Gastrocnemius medialis (tissue), 4 donors: ENCODE results near the gene CATSPER1. TPM values are rescaled to one million over a fixed set of nuclear protein-coding genes. Genes with fewer than 3 reads are reported as not detected.

Experiments
- ATAC-seq, 2 donors: fragments of 150-250 bp; one replicate each; pipeline ENCODE4 v1.9.1; 2016
- DNase-seq, 2 donors: peaks; one replicate each; pipeline ENCODE4 v3.0.0-alpha.2; 2019
- H3K27ac ChIP-seq, 4 donors: fragments of 200-600 bp; sonication (generic); 1 replicate in 1 of 4; 2 replicates in 3 of 4; pipeline ENCODE4 v1.5.1; 2016 to 2018; ENCODE audit warnings: mild to moderate bottlenecking in 2 of 4, moderate library complexity in 1 of 4
- H3K27me3 ChIP-seq, 3 donors: fragments of 200-600 bp; sonication (generic) in 2 of 3; 1 replicate in 1 of 3; 2 replicates in 2 of 3; pipeline versions ENCODE4 v1.5.1 to v1.6.0; 2016 to 2019; ENCODE audit warnings: mild to moderate bottlenecking in 1 of 3, moderate library complexity in 1 of 3
- H3K36me3 ChIP-seq, 2 donors: fragments of 200-600 bp; sonication (generic) in 1 of 2; one replicate each; pipeline ENCODE4 v1.5.1; 2017 to 2018
- H3K4me1 ChIP-seq, 2 donors: fragments of 200-600 bp; sonication (generic) in 1 of 2; one replicate each; pipeline ENCODE4 v1.5.1; 2016 to 2017; ENCODE audit warnings: mild to moderate bottlenecking in 2 of 2
- H3K4me3 ChIP-seq, 4 donors: fragments of 200-600 bp; sonication (generic) in 3 of 4; 1 replicate in 1 of 4; 2 replicates in 3 of 4; pipeline ENCODE4 v1.5.1; 2016 to 2019; ENCODE audit warnings: mild to moderate bottlenecking in 2 of 4
- H3K9me3 ChIP-seq, 3 donors: fragments of 200-600 bp; sonication (generic) in 2 of 3; 1 replicate in 1 of 3; 2 replicates in 2 of 3; pipeline ENCODE4 v1.5.1; 2016 to 2019
- CTCF ChIP-seq, 5 experiments: fragments of 450-650 bp in 3 of 5; fragments of 200-600 bp in 2 of 5; sonication (generic) in 2 of 5; IDR thresholded peaks in 4 of 5; conservative IDR thresholded peaks in 1 of 5; 1 replicate in 4 of 5; 2 replicates in 1 of 5; pipeline ENCODE4 v1.5.1; 2016 to 2019; ENCODE audit warnings: antibody characterized with exemption in 5 of 5, mild to moderate bottlenecking in 3 of 5, moderate library complexity in 3 of 5
- POLR2A ChIP-seq, 2 donors: fragments of 450-650 bp; IDR thresholded peaks; one replicate each; pipeline ENCODE4 v1.6.1; 2017; ENCODE audit warnings: antibody characterized with exemption in 2 of 2, mild to moderate bottlenecking in 2 of 2, moderate library complexity in 2 of 2
- in situ Hi-C, 4 donors: fragments of 200-750 bp; cut with MboI; loops; one replicate each; pipeline versions ENCODE4 v1.15.0 to v1.8.0; 2017; ENCODE audit warnings: low sequenced_read_pairs in 4 of 4
- intact Hi-C: fragments of 100-400 bp; cut with DNase I; formaldehyde crosslinking; loops from one replicate; pipeline ENCODE4 v1.15.1; 2023; ENCODE audit warnings: low total_unique reads
- total RNA-seq, 4 donors: library from RNA; depleted of rRNA; stranded (reverse); fragments of >200 nt; gene quantifications; one replicate each; pipeline versions ENCODE4 v1.1.0 to v1.2.3, GENCODE V29; 2016

The CATSPER1 gene
- not detected for total RNA-seq

GRCh38 chr11:66026017-66026529, at the start of gene CATSPER1:
Gene CATSPER1 (minus strand): TSS chr11:66026479. CDS start chr11:66026379, 100 bp downstream.
- DNase-seq (no peak), ATAC-seq (no peak)
- H3K27me3 ChIP-seq: no peaks in the 10 kb centered on the region
- intact Hi-C loops (no loop called here), in situ Hi-C loops (no loop called here)
- no peak within 1 kb of the TSS for H3K4me3 ChIP-seq
- TF ChIP-seq CTCF (IDR thresholded peaks at IDR 0.05 in 4 of 5, conservative IDR thresholded peaks at IDR 0.05 in 1 of 5): no peak
- no peak for TF ChIP-seq POLR2A (IDR thresholded peaks at IDR 0.05)
- no peaks in the 10 kb centered on the region for H3K36me3 ChIP-seq
- H3K27ac ChIP-seq: no peak within 1 kb of the TSS
- H3K9me3 ChIP-seq: no peaks in the 10 kb centered on the region
- no peaks in the 10 kb centered on the region for H3K4me1 ChIP-seq

GRCh38 chr11:66075273-66075672, 49.0 kb upstream of the CATSPER1 start:
- no peaks in the 10 kb centered on the region for H3K9me3 ChIP-seq
- TF ChIP-seq POLR2A (IDR thresholded peaks at IDR 0.05) (no peak), CTCF (IDR thresholded peaks at IDR 0.05 in 4 of 5, conservative IDR thresholded peaks at IDR 0.05 in 1 of 5) (no peak)
- in situ Hi-C loops: no loop called here
- no peak overlapping the region for H3K4me3 ChIP-seq
- peaks cover 9 to 10% of the 10 kb centered on the region in 2 donors for H3K4me1 ChIP-seq
- ATAC-seq: no peak
- intact Hi-C loops: no loop called here
- no peaks in the 10 kb centered on the region for H3K36me3 ChIP-seq
- DNase-seq: no peak
- H3K27ac ChIP-seq: no peak overlapping the region
- no peaks in the 10 kb centered on the region for H3K27me3 ChIP-seq

GRCh38 chr11:66073669-66074068, 47.4 kb upstream of the CATSPER1 start:
- in situ Hi-C loops (no loop called here), intact Hi-C loops (no loop called here)
- Histone ChIP-seq H3K4me3 (no peak overlapping the region), H3K9me3 (no peaks in the 10 kb centered on the region), H3K36me3 (no peaks in the 10 kb centered on the region), H3K27me3 (no peaks in the 10 kb centered on the region), H3K4me1 (peaks cover 17 to 21% of the 10 kb centered on the region in 2 donors), H3K27ac (no peak overlapping the region)
- TF ChIP-seq POLR2A (IDR thresholded peaks at IDR 0.05): no peak
- TF ChIP-seq CTCF (IDR thresholded peaks at IDR 0.05 in 4 of 5, conservative IDR thresholded peaks at IDR 0.05 in 1 of 5): no peak
- DNase-seq (no peak), ATAC-seq (no peak)

- TF ChIP-seq CTCF (IDR thresholded peaks at IDR 0.05 in 4 of 5, conservative IDR thresholded peaks at IDR 0.05 in 1 of 5): no peak
- no peak for TF ChIP-seq POLR2A (IDR thresholded peaks at IDR 0.05)
- Histone ChIP-seq H3K4me3 (no peak overlapping the region), H3K27ac (peak overlapping the region in 1 of 4 donors; percentile 83), H3K36me3 (peaks cover 0 to 6% of the 10 kb centered on the region in 2 donors), H3K27me3 (no peaks in the 10 kb centered on the region), H3K9me3 (no peaks in the 10 kb centered on the region), H3K4me1 (peaks cover 21 to 26% of the 10 kb centered on the region in 2 donors)
- in situ Hi-C loops: no loop called here
- intact Hi-C loops: no loop called here
- no peak for ATAC-seq
- DNase-seq: no peak
These were observed 46.2 kb upstream of the CATSPER1 start for GRCh38 chr11:66072518-66072917.

GRCh38 chr11:66072081-66072480, 45.8 kb upstream of the CATSPER1 start:
- Histone ChIP-seq H3K27me3 (no peaks in the 10 kb centered on the region), H3K36me3 (peaks cover 0 to 10% of the 10 kb centered on the region in 2 donors), H3K27ac (peak overlapping the region in 2 of 4 donors; percentile 83 to 86), H3K9me3 (no peaks in the 10 kb centered on the region), H3K4me3 (no peak overlapping the region), H3K4me1 (peaks cover 21 to 26% of the 10 kb centered on the region in 2 donors)
- intact Hi-C loops: no loop called here
- TF ChIP-seq POLR2A (IDR thresholded peaks at IDR 0.05) (no peak), CTCF (IDR thresholded peaks at IDR 0.05 in 4 of 5, conservative IDR thresholded peaks at IDR 0.05 in 1 of 5) (no peak)
- DNase-seq (no peak), ATAC-seq (no peak)
- in situ Hi-C loops: no loop called here
